ENCODE results near the gene ZBTB7C.

GRCh38 chr18:48417985-48418384 is 8.8 kb upstream of the ZBTB7C start:
- no peak for TF ChIP-seq CTCF (IDR thresholded peaks at IDR 0.05)
- no peak for TF ChIP-seq POLR2A (IDR thresholded peaks at IDR 0.05)
